HepG2 (cell line): ENCODE data around the gene C11orf54. TPM values are rescaled to one million over a fixed set of nuclear protein-coding genes. Genes with fewer than 3 reads are reported as not detected.
A peak's percentile ranks its signal among the peaks of the same experiment; 100 is the strongest.

ENCODE experiments used
- ARNT ChIP-seq: fragments of 450-650 bp; IDR thresholded peaks from 2 replicates; pipeline ENCODE4 v1.6.1; 2017
- CHD4 ChIP-seq: fragments of 200-600 bp; sonication (generic); IDR thresholded peaks from 2 replicates; pipeline ENCODE4 v1.7.0; 2017; ENCODE audit warnings: mild to moderate bottlenecking, low read length, borderline replicate concordance
- GABPB1 ChIP-seq: IDR thresholded peaks from 2 replicates; pipeline ENCODE4 v1.6.1; 2016; ENCODE audit warnings: mild to moderate bottlenecking, missing genetic modification reagents, moderate library complexity, missing compliant biosample characterization
- GATAD2A ChIP-seq: IDR thresholded peaks from 2 replicates; pipeline ENCODE4 v1.6.1; 2016
- HDAC6 ChIP-seq: fragments of 200-600 bp; sonication (generic); IDR thresholded peaks from 2 replicates; pipeline ENCODE4 v1.7.0; 2017; ENCODE audit warnings: mild to moderate bottlenecking, antibody characterized with exemption, low read length, low read depth
- JARID2 ChIP-seq: sonication (generic); formaldehyde crosslinking; IDR thresholded peaks from 2 replicates; pipeline ENCODE4 v1.8.1; 2023; ENCODE audit warnings: missing genetic modification reagents, inconsistent platforms; ENCODE audit not compliant: insufficient replicate concordance
- KDM6A ChIP-seq: IDR thresholded peaks from 2 replicates; pipeline ENCODE4 v1.6.1; 2016; ENCODE audit warnings: low read depth
- MLLT10 ChIP-seq: sonication (generic); formaldehyde crosslinking; IDR thresholded peaks from 2 replicates; pipeline ENCODE4 v1.4.0; 2020; ENCODE audit warnings: missing genetic modification reagents
- NFIB ChIP-seq: sonication (generic); formaldehyde crosslinking; IDR thresholded peaks from 2 replicates; pipeline ENCODE4 v1.9.0; 2021; ENCODE audit warnings: missing genetic modification reagents, mild to moderate bottlenecking, borderline replicate concordance
- REL ChIP-seq: sonication (generic); formaldehyde crosslinking; conservative IDR thresholded peaks from 2 replicates; pipeline ENCODE4 v1.8.0; 2022; ENCODE audit warnings: mild to moderate bottlenecking, missing genetic modification reagents, moderate library complexity
- SP1 ChIP-seq, 2 experiments: fragments of 450-650 bp in 1 of 2; sonication (generic) in 1 of 2; formaldehyde crosslinking in 1 of 2; IDR thresholded peaks; 2 replicates each; pipeline versions ENCODE4 v1.4.0 to v1.6.1; 2016 to 2020; ENCODE audit warnings: missing genetic modification reagents in 1 of 2
- TBL1XR1 ChIP-seq: fragments of 150-350 bp; IDR thresholded peaks from 2 replicates; pipeline ENCODE4 v1.6.1; 2014; ENCODE audit warnings: borderline replicate concordance, low read length; ENCODE audit not compliant: partially characterized antibody
- ZNF225 ChIP-seq: sonication (generic); formaldehyde crosslinking; IDR thresholded peaks from 2 replicates; pipeline ENCODE4 v1.4.0; 2020; ENCODE audit warnings: mild to moderate bottlenecking, missing genetic modification reagents
- ZNF234 ChIP-seq: sonication (generic); formaldehyde crosslinking; conservative IDR thresholded peaks from 2 replicates; pipeline ENCODE4 v1.5.1; 2020; ENCODE audit warnings: mild to moderate bottlenecking, missing genetic modification reagents
- ZNF549 ChIP-seq: sonication (generic); formaldehyde crosslinking; IDR thresholded peaks from 2 replicates; pipeline ENCODE4 v1.5.0; 2020; ENCODE audit warnings: missing genetic modification reagents
- ZNF724P ChIP-seq: sonication (generic); formaldehyde crosslinking; IDR thresholded peaks from 2 replicates; pipeline ENCODE4 v1.8.0; 2022; ENCODE audit warnings: missing genetic modification reagents, borderline replicate concordance
- ZNF841 ChIP-seq: sonication (generic); formaldehyde crosslinking; IDR thresholded peaks from 2 replicates; pipeline ENCODE4 v1.8.1; 2023; ENCODE audit warnings: missing genetic modification reagents, borderline replicate concordance
- ZNF883 ChIP-seq: sonication (generic); formaldehyde crosslinking; IDR thresholded peaks from 2 replicates; pipeline ENCODE4 v1.5.1; 2020; ENCODE audit warnings: mild to moderate bottlenecking, missing genetic modification reagents; ENCODE audit errors: not compliant biosample characterization
- polyA plus RNA-seq, 8 experiments: library from polyadenylated mRNA; depleted of rRNA in 3 of 8; stranded (reverse) in 7 of 8; unstranded in 1 of 8; fragments of >200 nt; fragmentation: Illumina TruSeq in 4 of 8; extraction: Trizol in 4 of 8; gene quantifications; 2 replicates each; pipeline versions ENCODE4 v1.2.1 to v1.2.3, GENCODE V29; 2011 to 2016; ENCODE audit warnings: low read depth in 4 of 8, missing spikeins in 1 of 8, mixed read lengths in 1 of 8; ENCODE audit not compliant: insufficient read depth in 1 of 8
- total RNA-seq, 5 experiments: library from RNA; depleted of rRNA; stranded (reverse); fragments of >200 nt; fragmentation: Illumina TruSeq; extraction: Trizol; gene quantifications; 2 replicates each; pipeline ENCODE4 v1.2.3, GENCODE V29; 2016; ENCODE audit warnings: low read depth in 1 of 5
- TF ChIP-seq, protein P1 (sequence below), 2 experiments: sonication (generic) in 1 of 2; formaldehyde crosslinking in 1 of 2; IDR thresholded peaks; 2 replicates each; pipeline versions ENCODE4 v1.5.1 to v1.6.1; 2011 to 2020; ENCODE audit warnings: borderline replicate concordance in 1 of 2, low read depth in 1 of 2, low read length in 1 of 2, mild to moderate bottlenecking in 1 of 2, missing genetic modification reagents in 1 of 2, moderate library complexity in 1 of 2
- TF ChIP-seq, protein P2 (sequence below), 2 experiments: fragments of 450-650 bp in 1 of 2; sonication (generic) in 1 of 2; formaldehyde crosslinking; IDR thresholded peaks; 2 replicates each; pipeline versions ENCODE4 v1.5.0 to v1.8.0; 2020 to 2022; ENCODE audit warnings: mild to moderate bottlenecking in 1 of 2, missing genetic modification reagents in 1 of 2
- TF ChIP-seq, protein P3 (sequence below): sonication (generic); formaldehyde crosslinking; IDR thresholded peaks from 2 replicates; pipeline ENCODE4 v1.4.0; 2020; ENCODE audit warnings: missing genetic modification reagents
- TF ChIP-seq, protein P4 (sequence below): sonication (generic); formaldehyde crosslinking; IDR thresholded peaks from 2 replicates; pipeline ENCODE4 v1.4.0; 2020; ENCODE audit warnings: missing genetic modification reagents

C11orf54 gene
- total and polyA plus RNA-seq, 2 of the 13 experiments (the other 11 are each of a cell fraction or from before 2014, with no cell fraction given), result 42.7 to 50.1 TPM

DNA sequence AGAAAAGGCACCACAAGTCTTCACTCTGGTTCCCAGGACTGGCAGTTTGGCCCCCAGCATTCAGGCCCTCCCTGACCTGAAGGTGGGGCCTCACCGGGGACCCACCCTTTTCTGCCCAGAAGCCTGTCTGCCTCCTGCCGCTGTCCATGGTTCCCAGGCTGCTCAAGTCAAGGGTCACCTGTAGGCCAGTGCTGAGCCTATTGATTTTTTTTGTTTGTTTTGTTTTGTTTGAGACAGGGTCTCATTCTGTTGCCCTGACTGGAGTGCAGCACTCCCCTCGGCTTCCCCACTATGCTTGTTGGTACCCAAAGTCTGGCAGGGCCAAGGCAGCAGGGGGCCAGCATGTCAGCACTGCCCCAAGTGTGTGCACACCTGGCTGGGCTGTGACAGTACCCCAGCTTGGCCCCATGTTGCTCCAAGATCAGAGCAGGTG is 31.6 kb downstream of the C11orf54 start (continued):
- TF ChIP-seq ZNF841 (CRISPR knock-in tag) (peak; percentile 50; the same call in 1 of the 2 replicates), GABPB1 (no peak), MLLT10 (no peak), SP1 (IDR thresholded peaks at IDR 0.05) (no peak), SP1 (CRISPR knock-in tag; IDR thresholded peaks at IDR 0.05) (no peak), NFIB (no peak), CHD4 (no peak), ZNF883 (CRISPR knock-in tag) (no peak), TBL1XR1 (no peak), REL (CRISPR knock-in tag) (no peak), ARNT (no peak), ZNF724P (CRISPR knock-in tag) (no peak), ZNF549 (CRISPR knock-in tag) (no peak), HDAC6 (no peak), ZNF225 (no peak), ZNF234 (CRISPR knock-in tag) (no peak), GATAD2A (CRISPR knock-in tag) (peak; percentile 89), JARID2 (no peak), KDM6A (CRISPR knock-in tag) (no peak)
- TF ChIP-seq, protein P1, sequence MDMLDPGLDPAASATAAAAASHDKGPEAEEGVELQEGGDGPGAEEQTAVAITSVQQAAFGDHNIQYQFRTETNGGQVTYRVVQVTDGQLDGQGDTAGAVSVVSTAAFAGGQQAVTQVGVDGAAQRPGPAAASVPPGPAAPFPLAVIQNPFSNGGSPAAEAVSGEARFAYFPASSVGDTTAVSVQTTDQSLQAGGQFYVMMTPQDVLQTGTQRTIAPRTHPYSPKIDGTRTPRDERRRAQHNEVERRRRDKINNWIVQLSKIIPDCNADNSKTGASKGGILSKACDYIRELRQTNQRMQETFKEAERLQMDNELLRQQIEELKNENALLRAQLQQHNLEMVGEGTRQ (IDR thresholded peaks at IDR 0.05; ENCODE audit: low read depth, low read length), result no peak
- TF ChIP-seq, protein P1 (CRISPR knock-in tag; IDR thresholded peaks at IDR 0.05; ENCODE audit: borderline replicate concordance), result no peak
- TF ChIP-seq, protein P2, sequence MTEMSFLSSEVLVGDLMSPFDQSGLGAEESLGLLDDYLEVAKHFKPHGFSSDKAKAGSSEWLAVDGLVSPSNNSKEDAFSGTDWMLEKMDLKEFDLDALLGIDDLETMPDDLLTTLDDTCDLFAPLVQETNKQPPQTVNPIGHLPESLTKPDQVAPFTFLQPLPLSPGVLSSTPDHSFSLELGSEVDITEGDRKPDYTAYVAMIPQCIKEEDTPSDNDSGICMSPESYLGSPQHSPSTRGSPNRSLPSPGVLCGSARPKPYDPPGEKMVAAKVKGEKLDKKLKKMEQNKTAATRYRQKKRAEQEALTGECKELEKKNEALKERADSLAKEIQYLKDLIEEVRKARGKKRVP (CRISPR knock-in tag; IDR thresholded peaks at IDR 0.05), result no peak
- TF ChIP-seq, protein P3, sequence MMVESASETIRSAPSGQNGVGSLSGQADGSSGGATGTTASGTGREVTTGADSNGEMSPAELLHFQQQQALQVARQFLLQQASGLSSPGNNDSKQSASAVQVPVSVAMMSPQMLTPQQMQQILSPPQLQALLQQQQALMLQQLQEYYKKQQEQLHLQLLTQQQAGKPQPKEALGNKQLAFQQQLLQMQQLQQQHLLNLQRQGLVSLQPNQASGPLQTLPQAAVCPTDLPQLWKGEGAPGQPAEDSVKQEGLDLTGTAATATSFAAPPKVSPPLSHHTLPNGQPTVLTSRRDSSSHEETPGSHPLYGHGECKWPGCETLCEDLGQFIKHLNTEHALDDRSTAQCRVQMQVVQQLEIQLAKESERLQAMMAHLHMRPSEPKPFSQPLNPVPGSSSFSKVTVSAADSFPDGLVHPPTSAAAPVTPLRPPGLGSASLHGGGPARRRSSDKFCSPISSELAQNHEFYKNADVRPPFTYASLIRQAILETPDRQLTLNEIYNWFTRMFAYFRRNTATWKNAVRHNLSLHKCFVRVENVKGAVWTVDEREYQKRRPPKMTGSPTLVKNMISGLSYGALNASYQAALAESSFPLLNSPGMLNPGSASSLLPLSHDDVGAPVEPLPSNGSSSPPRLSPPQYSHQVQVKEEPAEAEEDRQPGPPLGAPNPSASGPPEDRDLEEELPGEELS (CRISPR knock-in tag), result peak; percentile 71
- TF ChIP-seq, protein P4, sequence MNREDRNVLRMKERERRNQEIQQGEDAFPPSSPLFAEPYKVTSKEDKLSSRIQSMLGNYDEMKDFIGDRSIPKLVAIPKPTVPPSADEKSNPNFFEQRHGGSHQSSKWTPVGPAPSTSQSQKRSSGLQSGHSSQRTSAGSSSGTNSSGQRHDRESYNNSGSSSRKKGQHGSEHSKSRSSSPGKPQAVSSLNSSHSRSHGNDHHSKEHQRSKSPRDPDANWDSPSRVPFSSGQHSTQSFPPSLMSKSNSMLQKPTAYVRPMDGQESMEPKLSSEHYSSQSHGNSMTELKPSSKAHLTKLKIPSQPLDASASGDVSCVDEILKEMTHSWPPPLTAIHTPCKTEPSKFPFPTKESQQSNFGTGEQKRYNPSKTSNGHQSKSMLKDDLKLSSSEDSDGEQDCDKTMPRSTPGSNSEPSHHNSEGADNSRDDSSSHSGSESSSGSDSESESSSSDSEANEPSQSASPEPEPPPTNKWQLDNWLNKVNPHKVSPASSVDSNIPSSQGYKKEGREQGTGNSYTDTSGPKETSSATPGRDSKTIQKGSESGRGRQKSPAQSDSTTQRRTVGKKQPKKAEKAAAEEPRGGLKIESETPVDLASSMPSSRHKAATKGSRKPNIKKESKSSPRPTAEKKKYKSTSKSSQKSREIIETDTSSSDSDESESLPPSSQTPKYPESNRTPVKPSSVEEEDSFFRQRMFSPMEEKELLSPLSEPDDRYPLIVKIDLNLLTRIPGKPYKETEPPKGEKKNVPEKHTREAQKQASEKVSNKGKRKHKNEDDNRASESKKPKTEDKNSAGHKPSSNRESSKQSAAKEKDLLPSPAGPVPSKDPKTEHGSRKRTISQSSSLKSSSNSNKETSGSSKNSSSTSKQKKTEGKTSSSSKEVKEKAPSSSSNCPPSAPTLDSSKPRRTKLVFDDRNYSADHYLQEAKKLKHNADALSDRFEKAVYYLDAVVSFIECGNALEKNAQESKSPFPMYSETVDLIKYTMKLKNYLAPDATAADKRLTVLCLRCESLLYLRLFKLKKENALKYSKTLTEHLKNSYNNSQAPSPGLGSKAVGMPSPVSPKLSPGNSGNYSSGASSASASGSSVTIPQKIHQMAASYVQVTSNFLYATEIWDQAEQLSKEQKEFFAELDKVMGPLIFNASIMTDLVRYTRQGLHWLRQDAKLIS (CRISPR knock-in tag), result no peak
